Stimulated activated CD8-positive, alpha-beta memory T cell treated with anti-CD3 and anti-CD28 coated beads, Interleukin-15, amount 100 ng/mL, for 48 hours (primary cell): ENCODE results near the gene MAP2K2.
A peak's percentile ranks its signal among the peaks of the same experiment; 100 is the strongest.

Experiments
- DNase-seq, 2 donors: peaks; one replicate each; pipeline ENCODE4 v3.0.0-alpha.2; 2020; ENCODE audit warnings: low read depth in 2 of 2

MAP2K2 gene

DNA sequence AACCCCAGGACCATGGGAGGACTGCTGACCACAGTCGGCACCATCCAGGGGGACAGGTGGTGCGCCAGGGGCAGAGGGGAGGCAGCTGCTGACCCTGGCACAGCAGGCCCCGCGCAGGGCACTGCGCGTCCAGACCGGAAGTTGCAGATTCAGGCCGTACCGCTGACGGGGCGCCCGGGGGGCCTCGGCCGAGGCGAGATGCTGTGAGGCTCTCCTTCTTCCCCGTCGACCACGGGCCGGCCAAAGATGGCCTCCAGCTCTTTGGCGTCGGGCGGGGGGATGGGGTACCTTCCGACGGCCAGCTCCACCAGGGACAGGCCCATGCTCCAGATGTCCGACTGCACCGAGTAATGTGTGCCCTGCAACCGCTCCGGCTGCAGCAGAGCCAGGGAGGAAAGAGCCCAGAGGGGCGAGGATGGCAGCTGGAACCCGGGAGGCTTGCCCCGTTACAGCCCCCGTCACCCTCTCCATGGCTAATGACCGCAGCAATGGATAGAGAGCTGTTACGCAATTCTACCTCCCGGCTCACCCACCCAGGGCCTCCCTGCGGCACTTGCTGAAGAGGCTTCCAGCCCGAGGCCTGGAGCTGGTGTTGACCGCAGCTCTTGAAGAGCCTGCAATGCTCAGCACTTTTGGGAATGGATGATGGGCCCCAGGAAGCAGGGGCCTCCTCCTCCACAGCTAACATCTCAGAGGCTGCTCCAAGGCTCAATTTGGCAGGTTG lies 24.7 kb downstream of the MAP2K2 start:
- no peak for DNase-seq

DNA sequence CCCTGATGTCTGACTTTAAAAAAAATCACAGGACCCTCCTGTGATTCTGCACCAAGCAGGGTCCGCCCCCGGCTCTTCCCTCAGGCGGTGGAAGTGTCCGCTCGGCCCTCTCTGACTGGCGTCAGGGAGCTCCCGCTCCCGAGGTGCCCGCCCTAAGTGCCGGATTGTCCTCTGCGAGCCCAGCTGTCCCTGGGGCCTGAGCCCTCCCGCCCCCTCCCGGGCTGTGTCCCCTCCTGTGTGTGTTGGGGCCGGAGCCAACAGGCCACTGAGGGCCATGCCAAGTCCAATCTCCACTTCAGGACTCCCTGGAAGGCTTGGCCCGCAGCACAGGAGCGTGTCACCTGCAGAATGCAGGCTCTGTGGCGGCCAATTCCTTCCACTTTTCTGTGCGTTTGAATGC lies 25.4 kb downstream of the MAP2K2 start:
- DNase-seq = no peak

DNA sequence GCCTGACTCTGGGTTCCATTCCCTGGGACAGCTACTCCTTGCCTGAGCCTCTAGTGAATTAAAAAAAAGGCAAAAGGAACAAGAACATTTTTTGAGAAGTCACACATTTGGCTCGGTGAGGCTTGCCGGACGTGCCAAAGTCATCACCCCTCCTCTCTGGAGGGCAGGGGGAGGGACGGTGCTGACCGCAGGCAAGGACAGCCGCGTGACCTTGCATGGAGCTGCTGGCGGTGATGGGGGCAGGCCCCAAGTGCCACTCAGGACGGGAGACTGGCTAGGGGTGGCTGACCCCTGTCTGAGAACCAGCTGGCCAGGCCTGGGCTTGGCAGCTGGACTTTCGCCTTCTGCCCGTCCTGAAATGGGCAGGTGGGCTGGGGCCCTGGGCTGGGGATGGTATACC lies 26.4 kb downstream of the MAP2K2 start:
- no peak for DNase-seq

GRCh38 chr19:4096049-4096892 lies 27.7 kb downstream of the MAP2K2 start:
- DNase-seq = no peak

- DNase-seq = no peak
These were observed 28.5 kb downstream of the MAP2K2 start for GRCh38 chr19:4095488-4095844.

DNA sequence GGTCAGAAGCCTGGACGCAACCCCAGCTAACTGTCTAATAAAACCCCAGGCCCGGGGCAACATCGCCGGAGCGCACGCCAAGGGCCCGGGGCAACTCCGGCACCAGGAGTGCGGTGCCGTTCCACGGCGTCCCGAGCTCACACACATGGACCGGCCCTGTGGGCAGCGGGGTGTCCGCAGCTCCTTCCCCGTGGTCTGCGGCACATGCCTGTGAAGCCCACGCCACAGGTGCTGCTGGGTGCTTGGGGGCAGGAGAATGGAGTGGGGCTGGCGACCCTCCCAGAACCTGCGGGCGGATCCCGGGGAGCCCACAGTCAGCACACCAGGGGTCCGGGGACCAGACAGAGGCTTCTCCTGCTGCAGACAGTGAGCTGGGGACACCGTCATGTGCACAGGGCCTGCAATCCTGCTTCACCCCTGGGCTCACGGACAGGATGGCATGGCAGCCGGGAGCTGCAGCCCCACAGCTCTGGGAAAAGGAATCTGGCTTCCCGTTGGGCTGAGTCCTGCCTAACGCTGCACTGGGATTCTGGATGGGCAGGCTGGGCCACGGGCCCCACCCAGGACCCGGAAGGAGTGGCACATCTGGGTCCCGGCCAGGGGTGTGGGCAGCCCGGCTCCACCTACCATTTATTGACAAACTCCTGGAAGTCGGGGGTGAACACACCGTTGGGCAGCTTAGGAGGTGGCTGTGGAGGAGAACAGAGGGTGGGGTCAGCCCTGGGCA lies 29.0 kb downstream of the MAP2K2 start:
- DNase-seq = no peak

GRCh38 chr19:4094291-4094690 lies 29.6 kb downstream of the MAP2K2 start:
- DNase-seq = no peak

DNA sequence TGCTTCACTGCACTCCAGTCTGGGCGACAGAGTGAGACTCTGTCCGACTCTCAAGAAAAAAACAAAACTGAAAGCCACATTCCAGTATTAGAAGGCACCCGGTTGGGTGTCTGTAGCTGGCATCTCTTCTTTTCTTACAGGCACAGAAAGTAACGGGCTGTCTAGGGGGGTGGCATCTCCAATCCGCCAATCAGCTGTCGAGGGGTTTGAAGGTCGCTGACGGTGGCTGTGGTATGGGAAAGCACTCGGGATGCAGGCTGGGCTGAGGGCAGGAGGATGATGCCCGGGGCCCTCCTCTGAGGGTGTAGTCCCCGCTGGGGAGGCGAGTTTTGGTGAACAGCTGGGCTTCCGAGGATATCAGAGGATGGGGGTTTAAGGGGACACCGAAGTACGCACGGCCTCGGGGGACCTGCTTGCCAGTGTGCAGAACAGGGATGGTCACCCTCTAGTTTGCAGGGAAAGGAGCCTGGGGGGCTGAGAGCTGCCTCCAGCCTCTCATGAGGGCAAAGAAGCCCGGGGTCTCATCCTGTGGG lies 30.2 kb downstream of the MAP2K2 start:
- no peak for DNase-seq

GRCh38 chr19:4090356-4091220 lies 33.3 kb downstream of the MAP2K2 start:
- DNase-seq = no peak

- no peak for DNase-seq
These were observed 34.0 kb downstream of the MAP2K2 start for GRCh38 chr19:4089946-4090345.

DNA sequence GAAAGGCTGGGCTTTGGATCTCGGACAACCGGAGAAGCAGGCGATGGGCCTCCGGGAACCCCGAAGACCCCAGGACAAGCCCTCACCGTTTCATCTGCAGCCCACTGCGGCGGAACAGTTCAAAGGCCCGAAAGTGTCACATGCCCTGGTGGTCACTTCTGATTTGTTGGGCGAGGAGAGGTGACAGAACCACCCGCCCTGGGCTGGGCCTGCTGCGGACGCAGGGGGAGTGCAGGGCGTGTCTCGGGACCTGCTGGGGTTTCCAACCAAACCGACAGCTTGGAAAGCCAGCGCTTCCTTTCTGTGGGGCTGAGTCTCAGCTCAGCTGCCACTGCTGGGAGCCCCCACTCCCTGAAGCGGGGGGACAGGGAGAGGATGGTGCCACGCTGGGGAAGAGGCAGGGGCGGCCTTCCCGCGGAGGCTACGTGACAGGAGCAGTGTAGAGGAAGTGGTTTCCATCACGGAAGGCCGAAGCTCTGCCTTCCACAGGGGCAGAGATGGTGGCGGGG lies 34.5 kb downstream of the MAP2K2 start:
- DNase-seq = peak; percentile 63 to 68

- DNase-seq = peak in 1 of 2 donors; percentile 18
These were observed 34.9 kb downstream of the MAP2K2 start for GRCh38 chr19:4088975-4089374.

DNA sequence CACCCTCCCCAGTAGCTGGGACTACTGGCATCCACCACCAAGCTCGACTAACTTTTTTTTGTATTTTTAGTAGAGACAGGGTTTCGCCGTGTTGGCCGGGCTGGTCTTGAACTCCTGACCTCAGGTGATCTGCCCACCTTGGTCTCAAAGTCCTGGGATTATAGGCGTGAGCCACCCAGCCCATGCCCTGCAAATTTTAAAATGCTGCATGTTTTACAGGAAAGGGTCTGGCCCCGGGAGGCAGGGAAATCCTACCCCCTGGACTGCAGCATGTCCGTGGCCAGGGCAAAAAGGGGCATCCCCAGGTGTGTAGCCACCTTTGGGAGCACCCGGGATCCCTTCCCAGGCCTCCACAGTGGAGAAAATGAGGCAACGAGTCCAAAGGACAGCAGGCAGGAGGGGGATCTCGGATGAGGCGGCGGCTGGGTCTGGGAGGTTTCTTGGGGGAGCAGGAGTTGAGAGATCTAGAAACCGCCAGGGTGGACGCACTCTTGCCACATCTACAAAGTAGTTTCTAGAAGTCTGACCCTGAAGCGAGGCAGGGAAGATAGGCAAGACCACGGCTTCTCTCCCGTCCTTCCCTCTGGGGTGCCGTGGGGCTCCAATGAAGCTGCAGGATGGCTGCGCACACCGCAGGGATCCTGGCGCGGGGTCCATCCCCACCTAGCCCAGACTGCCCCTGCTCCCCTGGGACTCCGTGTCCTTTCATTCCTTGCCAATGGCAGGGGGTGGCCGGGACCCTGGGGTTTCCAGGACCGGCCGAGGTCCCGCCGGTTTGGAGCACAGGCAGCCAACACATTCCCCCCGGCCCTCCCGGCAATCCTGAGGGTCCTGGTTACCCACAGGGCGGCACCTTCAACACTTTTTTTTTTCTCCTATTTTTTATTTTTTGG lies 35.9 kb downstream of the MAP2K2 start:
- DNase-seq = no peak

DNA sequence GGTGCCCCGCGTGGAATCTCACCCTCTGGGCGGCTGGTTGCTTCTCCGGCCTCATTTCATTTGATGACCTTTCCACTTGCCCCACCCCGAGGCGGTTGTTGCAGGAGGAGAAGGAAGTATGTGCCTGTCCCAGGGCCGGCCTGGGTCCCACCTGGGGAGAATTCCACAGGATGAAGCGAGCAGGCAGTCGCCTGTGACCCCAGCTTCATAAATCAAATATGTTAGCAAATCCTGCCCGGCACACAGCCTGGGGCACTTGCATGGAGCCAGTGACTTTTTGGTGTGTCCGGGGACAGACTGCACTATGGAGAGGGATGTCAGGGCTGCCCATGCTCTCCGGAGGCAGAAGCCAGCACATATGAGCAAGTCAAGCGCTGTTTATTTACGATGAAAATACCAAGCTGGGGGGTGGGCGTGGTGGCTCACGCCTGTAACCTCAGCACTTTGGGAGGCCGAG lies 37.5 kb downstream of the MAP2K2 start:
- DNase-seq = no peak

GRCh38 chr19:4084547-4084877 lies 39.4 kb downstream of the MAP2K2 start:
- no peak for DNase-seq

DNA sequence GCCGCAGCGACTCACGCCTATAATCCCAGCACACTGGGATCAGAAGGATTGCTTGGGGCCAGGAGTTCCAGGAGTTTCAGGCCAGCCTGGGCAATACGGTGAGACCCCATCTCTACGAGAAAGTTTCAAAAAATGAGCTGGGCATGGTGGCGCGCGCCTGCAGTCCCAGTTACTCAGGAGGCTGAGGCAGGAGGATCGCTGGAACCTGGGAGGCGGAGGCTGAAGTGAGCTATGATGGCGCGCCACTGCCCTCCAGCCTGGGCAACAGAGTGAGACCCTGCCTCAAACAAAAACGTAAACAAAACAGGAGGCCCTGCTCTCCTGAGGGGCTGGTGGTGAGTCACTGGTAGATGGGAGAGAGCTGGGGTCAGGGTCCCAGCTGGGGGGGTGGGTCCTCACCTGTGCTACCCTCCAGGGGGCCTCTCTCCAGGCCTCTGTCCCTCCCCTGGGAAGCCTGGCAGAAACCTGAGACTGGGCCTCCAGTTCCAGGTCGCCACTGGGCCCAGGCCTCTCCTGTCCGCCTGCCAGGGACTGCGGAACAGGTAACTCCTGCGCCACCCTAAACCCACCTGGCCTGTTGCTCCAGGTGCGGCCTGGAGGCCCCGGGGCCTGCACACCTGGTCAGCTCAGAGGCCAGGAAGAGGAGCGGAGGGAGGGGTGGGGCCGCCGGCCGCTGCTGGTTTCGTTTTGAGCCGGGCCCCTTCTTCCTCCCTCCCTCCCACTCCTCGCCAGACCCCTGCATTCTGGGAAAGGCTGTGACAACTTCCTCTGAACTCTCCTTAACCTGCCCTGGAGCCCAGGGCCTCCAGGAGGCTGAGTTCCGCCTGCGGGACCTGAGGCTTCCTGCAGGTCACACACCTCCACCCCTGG lies 40.0 kb downstream of the MAP2K2 start:
- DNase-seq = no peak

GRCh38 chr19:4082172-4082571 lies 41.8 kb downstream of the MAP2K2 start:
- no peak for DNase-seq

DNA sequence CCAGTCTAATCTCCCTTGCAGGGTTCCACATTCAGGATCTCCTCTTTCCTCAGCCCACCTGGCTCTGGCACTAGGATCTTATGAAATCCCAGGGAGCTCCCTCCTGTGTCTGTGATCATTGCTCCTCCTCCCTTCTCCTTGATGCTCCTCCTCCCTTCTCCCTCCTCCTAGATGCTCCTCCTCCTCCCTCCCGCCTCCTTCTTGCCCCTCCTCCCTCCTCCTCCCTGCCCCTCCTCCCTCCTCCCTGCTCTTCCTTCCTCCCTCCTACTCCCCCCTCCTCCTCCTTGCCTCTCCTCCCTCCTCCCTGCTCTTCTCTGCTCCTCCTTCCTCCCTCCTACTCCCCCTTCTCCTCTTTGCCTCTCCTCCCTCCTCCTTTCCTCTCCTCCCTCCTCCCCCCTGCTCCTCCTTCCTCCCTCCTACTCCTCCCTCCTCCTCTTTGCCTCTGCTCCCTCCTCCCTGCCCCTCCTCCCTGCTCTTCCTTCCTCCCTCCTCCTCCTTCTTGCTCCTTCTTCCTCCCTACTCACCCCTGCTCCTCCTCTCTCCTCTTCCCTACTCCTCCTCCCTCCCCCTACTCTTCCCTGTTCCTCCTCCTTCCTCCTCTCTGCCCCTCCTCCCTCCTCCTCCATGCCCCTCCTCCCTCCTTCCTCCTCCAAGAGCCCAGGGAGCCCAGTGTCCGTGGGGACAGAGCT lies 42.3 kb downstream of the MAP2K2 start:
- no peak for DNase-seq

DNA sequence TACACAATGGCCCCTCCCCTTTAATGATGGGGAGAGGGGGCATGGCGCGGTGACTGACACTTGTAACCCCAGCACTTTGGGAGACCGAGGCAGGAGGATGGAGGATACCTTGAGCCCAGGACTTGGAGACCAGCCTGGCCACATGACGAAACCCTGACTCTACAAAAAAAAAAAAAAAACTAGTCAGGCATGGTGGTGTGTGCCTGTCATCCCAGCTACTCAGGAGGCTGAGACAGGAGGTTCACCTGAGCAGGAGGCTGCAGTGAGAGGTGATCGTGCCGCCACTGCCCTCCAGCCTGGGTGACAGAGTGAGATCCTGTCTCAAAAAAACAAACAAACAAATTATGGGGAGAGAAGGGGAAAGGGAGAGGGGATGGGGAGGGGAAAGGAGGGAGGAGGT lies 43.4 kb downstream of the MAP2K2 start:
- no peak for DNase-seq
